Activated CD4-positive, alpha-beta T cell treated with anti-CD3 and anti-CD28 coated beads, Interleukin-2, amount 50 U/mL, for 24 hours (primary cell): ENCODE data around the gene TMEM167A.
"Not testable (repeated sequence)": the region's sequence is repeated elsewhere in the genome, so short reads cannot be mapped to it uniquely, and the experiment has no call there.

Source experiments
- DNase-seq, 2 donors: peaks; one replicate each; pipeline ENCODE4 v3.0.0-alpha.2; 2020; ENCODE audit warnings: low read depth in 1 of 2, low spot score in 1 of 2

TMEM167A gene

GRCh38 chr5:83090169-83090568 is 13.0 kb upstream of the TMEM167A start:
- DNase-seq: no peak

GRCh38 chr5:83085106-83085505 is 7.9 kb upstream of the TMEM167A start:
- DNase-seq: no peak

GRCh38 chr5:83084336-83084735 is 7.1 kb upstream of the TMEM167A start:
- no peak for DNase-seq

- DNase-seq: no peak
These were observed 5.6 kb upstream of the TMEM167A start for GRCh38 chr5:83082750-83083149.

GRCh38 chr5:83077662-83078261 is 568 bp upstream of the TMEM167A start:
- peak in 1 of 2 donors; percentile 6 for DNase-seq

- DNase-seq: no peak
These were observed 4.2 kb downstream of the TMEM167A start for GRCh38 chr5:83072966-83073365.

GRCh38 chr5:83071286-83072051 is 5.7 kb downstream of the TMEM167A start:
- DNase-seq: no peak

GRCh38 chr5:83069096-83069799 is 7.9 kb downstream of the TMEM167A start:
- DNase-seq: no peak

GRCh38 chr5:83067377-83067776 is 9.8 kb downstream of the TMEM167A start:
- DNase-seq: not testable (repeated sequence)

GRCh38 chr5:83066548-83067110 is 10.6 kb downstream of the TMEM167A start:
- DNase-seq: no peak

GRCh38 chr5:83059341-83059740 is 17.9 kb downstream of the TMEM167A start:
- no peak for DNase-seq

- no peak for DNase-seq
These were observed 18.5 kb downstream of the TMEM167A start for GRCh38 chr5:83058726-83059125.

GRCh38 chr5:83055166-83055565 is 22.0 kb downstream of the TMEM167A start:
- no peak for DNase-seq

- no peak for DNase-seq
These were observed 26.4 kb downstream of the TMEM167A start for GRCh38 chr5:83050723-83051340.

GRCh38 chr5:83049370-83049885 is 27.8 kb downstream of the TMEM167A start:
- no peak for DNase-seq

GRCh38 chr5:83048811-83049210 is 28.4 kb downstream of the TMEM167A start:
- DNase-seq: no peak

- no peak for DNase-seq
These were observed 28.9 kb downstream of the TMEM167A start for GRCh38 chr5:83048277-83048676.

- no peak for DNase-seq
These were observed 32.3 kb downstream of the TMEM167A start for GRCh38 chr5:83044926-83045325.

GRCh38 chr5:83042507-83042906 is 34.7 kb downstream of the TMEM167A start:
- no peak for DNase-seq

- no peak for DNase-seq
These were observed 38.3 kb downstream of the TMEM167A start for GRCh38 chr5:83038924-83039323.

GRCh38 chr5:83036991-83037575 is 40.1 kb downstream of the TMEM167A start:
- no peak for DNase-seq
